Umbilical cord (tissue), 2 donors: ENCODE results near the gene DSCAML1. TPM values are rescaled to one million over a fixed set of nuclear protein-coding genes. Genes with fewer than 3 reads are reported as not detected.

Experiments used
- DNase-seq: peaks from one replicate; pipeline ENCODE4 v3.0.0-alpha.2; 2015; ENCODE audit warnings: low spot score
- total RNA-seq: library from RNA; depleted of rRNA; stranded (reverse); fragments of >200 nt; gene quantifications from one replicate; pipeline ENCODE4 v1.2.3, GENCODE V29; 2014; ENCODE audit warnings: low replicate concordance; ENCODE audit not compliant: insufficient read depth

DSCAML1 gene
- total RNA-seq, 1 donor from 2014 or later: 1.4 TPM

DNA sequence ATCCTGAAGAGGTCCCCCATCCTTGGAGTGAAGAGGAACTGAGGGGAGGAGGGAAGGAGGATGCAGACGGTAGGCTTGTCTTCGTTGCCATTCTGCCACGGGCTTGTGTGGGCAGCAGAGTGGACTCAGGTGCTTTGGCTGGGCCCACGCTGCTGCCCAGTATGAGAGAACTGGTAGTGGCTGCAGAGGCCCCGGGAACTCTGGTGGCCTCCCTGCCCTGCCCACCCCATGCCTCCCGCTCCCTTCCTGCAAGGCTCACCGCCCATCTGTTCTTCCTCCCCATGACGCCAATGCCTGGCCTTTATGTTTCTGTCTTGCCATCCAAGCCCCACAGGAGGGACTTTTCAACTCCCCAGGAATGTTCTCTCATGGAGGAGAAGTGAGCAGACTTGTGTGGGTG, 157.4 kb downstream of the DSCAML1 start:
- no peak for DNase-seq

DNA sequence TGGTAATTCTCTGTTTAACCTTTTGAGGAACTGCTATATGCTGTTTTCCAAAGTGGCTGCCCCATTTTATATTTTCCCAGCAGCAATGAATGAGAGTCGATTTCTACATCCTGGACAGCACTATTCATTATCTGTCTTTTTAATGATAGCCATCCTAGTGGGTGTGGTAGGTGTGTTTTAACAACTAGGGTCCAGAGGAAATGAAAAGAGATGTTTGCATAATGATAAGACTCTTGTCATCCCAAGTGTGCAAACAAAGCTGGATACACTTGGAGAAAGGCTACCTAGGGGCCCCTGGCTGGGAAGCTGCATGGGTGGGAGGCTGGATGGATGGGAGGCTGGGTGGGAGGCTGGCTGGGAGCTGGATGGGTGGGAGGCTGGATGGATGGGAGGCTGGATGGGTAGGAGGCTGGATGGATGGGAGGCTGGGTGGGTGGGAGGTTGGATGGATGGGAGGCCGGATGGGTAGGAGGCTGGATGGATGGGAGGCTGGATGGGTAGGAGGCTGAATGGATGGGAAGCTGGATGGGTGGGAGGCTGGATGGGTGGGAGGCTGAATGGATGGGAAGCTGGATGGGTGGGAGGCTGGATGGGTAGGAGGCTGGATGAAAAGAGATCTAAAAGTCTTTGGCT, 158.0 kb downstream of the DSCAML1 start:
- DNase-seq: no peak

DNA sequence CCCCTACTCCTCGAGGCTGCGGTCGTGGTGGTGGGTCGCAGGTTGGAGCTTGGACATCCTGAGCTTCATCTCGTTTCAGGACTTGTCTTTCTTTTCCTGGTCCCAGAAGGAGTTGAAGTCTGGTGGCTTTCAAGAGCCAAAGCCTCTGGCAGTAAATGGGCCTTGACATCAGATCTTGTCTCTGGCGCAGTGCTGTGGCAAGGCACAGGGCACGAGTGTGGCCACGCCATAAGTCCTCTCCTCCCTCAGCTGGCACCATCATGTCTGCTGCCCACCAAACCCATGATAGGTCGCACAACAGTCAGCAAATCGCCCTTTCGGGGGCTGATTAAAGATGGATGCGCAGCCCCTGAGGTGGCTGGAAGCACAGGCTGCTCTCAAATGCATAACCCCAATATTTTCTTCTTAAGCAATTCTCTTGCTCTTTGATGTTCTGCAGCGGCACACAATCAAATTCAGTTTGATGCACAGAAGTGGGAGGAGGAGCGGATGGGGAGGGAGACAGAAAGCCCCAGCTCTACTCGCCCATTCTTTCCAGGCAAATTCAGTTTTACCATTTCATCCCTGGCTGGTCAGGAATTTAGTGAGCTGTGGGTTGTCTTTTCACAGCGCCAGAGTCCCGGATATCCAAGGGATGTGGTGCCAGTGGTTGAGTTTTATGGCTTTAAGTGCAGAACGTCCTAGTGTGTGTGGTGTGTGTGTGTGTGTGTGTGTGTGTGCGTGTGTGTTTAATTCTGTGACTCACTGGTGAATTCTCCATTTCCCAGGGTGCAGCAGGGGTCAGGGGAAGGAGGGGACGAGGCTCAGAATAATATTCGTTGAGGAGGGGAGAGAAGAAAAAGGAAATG, 162.0 kb downstream of the DSCAML1 start:
- peak; percentile 74 for DNase-seq

DNA sequence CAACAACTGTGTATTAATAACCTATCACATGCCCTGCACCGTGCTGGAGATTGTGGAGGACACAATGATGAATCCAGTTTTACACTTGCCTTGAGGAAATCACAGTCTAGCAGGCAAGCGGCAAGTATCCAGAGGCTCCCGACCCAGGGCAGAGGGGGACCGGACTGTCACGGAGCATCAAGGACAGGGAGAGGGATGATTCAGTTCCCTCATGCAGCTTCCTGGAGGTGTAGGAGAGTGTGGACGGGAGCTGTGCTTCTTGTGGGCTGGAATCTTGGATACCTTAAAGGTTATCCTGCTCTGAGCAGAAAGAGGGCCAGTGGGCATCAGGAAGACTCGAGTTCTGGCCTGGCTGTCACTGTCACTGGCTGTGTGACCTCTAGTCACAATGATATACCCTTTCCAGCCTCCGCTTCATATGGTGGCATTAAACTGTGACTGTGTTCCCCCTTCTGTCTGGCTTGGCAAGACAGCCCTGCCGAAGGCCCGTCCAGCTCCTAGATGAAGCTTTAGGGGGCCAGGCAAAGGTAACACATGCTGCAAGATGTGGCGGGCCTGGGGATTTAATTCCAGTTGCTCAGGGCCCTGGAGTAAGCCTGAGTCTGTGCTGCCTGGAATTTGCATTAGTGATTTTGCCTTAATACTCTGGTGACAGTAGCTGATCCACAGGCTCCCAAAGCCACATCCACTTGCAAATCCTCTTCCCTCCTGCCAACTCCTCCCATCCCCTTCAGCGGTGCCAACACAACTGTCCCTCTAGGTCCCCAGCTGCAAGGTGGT, 162.8 kb downstream of the DSCAML1 start:
- peak; percentile 2 for DNase-seq

DNA sequence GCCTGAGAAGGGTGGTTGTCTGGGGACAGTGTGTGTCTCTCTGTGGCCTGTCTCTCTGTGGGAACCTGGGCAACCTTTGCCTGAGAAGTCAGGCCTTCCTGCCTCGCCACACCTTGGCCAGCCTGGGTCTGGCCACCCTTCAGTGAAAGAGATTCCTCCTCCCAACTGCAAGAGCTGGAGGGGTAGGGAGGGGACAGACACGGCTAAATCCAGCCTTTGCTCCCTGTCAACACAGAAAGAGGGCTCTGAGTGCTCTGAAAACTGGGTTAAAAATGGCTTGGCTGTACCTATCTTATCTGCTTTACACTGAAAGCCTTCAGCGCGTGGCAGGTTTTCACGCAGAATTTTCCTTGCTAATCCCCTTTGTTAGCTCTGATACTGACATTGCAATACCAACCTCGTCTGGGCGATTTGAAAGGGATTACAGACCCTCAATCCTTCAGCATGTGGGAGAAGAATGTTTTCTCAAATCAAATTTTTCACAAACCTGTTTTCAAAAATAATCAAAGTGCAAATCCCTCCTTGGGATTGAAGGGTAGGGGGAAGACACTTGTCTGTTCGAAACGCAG, 163.7 kb downstream of the DSCAML1 start:
- DNase-seq: no peak

DNA sequence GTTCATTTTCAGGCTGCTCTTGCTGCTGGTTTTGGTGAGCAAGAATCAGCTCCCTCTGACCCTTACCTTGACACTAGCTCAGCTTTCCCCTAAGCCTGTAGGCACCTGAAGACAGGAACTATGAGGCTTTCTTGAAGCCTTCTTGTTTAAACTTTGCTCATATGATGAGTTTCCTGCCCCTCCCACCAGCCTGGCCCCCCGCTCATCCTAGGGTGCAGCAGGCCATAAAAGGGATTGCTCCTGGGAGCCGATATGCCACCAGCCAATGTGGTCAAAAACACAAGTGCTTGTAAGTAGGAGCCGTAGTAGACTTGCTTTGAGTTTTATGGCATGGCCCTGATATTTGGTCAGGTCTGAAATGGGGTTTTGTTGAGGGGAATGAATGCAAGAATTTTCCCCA, 164.7 kb downstream of the DSCAML1 start:
- DNase-seq: no peak

DNA sequence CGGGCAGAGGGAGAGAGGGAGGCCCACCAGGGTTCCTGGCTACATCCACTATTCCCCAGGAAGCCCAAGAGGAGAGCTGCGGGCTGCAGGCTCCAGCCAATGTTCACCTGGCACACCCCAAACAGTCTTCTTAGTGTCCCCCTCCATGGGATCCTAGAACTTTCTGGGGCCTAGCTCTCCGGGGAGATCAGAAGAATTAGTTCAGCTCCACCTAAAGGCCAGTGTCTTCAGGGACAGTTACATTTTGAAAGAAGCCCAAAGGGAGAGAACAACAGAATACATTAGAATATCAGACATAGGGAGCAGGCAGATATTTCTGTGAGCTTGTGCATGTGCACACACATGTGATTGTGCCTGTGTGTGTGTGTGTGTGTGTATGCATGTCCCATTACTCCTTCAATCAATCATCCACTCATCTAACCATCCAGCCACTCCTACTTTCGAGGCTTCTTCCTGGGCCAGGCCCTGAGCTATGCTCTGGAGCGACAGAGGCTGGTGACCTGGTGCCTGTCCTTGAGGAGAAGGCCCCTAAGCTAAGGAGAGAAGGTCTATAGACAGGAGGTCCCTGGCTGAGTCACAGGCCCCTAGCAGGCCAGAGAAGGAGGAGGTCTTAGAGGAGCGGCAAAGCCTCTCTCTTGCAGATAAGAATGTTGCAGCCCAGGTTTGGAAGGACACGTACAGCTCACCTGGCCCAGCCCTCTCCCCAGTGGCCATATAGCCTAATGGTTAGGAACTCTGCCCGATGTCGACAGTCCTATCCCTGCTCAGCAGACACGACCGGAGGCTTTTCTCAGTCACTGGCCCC, 165.5 kb downstream of the DSCAML1 start:
- no peak for DNase-seq

DNA sequence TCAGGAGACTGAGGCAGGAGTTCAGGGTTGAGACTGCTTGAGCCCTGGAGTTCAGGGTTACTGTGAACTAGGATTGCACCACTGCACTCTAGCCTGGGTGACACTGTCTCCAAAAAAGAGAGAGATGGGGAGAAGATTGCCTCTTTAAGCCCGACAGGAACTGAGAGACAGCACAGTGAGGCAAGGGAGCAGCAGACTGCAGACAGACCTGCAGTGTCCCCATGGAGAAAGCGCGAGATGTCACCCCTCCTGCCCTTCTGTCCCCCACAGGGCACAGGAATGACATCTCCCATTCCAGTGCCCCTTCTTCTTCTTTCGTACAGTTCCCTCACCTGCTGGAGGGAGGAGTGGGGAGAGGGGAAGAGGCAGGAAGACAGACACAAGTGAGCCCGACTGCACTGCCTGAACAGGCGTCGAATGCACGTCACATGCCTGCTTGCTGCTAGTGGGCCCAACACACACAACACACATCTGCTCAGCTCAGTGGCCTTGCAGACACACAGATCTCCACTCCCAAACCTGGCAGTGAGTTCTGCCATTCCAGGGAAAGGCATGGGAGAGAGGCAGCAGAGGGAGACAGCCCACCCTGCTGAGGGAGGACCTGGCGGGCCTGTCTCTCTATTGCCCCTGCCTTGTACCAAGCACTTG, 167.0 kb downstream of the DSCAML1 start:
- no peak for DNase-seq

DNA sequence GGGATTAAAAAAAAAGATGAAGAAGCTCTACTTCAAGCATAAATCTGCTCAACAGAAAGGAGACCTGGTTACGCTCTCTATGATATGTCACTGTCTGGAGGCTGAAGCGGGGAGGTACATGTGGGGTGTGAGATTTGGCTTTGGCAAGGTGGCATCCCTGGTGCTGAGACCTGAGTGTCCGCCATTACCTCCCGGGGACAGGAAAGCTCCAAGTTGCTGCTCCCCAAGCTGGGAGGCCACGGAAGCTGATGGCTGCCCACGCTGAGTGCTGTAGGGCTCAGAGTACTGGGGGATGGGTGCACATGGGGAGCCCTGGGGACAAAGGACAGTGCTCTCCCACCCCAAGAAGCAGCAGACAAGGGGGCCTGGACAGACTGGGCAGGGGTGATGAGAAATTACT, 167.9 kb downstream of the DSCAML1 start:
- no peak for DNase-seq

DNA sequence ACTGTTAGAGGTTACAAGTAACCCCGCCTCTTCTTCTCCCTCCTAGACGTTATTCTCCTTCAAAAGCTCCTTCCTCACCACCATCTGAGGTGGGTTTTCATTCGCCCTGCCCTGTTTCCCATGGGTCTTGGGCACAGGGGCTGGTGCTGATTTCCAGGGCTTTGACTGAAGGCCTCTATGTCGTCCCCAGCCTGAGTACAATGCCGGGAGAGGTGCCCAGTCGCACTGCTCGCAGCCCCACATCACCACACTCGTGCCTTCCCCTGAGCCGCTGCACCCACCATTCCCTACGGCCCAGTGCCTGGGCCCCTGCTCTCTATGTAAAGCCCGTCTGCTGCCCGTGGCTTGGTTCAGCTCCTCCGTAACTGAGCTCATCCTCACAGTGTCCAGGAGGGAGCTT, 169.8 kb downstream of the DSCAML1 start:
- DNase-seq: no peak

DNA sequence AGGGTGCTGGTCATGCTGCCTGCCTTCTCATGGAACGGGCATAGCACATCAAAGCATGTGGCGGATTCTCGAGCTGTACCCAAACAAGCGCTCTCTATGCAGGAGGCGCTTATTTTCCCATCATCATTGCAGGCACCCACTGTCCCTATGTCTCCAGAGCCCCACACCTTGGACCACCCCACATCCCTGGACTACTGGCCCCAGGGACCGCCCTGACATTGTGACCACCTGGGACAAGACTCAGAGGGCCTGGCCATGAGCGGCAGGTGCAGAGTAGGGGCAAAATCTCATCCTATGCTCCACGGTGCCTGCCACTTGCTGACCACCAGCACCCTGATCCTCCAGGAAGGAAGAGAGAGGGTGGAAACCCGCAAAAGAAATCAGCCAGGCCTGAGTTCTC, 170.4 kb downstream of the DSCAML1 start:
- no peak for DNase-seq

DNA sequence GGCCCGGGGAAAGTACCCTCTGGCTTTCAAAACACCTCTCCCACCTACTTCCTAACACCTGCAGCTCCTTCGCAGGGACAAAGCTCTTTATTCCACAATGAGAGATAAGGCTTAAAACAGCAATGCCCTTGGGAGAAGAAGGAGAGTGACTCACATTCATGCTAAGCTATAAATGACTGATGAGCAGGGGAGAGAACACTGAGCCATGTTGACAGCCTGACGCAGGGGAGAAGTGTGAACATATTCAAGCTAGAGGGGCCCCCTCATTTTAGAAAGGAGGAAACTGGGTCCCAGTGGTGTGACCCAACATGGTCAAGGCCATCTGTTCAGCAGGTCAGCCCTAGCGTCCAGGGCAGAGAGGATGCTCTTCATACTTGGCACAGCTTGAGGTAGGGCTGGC, 171.8 kb downstream of the DSCAML1 start:
- DNase-seq: no peak

DNA sequence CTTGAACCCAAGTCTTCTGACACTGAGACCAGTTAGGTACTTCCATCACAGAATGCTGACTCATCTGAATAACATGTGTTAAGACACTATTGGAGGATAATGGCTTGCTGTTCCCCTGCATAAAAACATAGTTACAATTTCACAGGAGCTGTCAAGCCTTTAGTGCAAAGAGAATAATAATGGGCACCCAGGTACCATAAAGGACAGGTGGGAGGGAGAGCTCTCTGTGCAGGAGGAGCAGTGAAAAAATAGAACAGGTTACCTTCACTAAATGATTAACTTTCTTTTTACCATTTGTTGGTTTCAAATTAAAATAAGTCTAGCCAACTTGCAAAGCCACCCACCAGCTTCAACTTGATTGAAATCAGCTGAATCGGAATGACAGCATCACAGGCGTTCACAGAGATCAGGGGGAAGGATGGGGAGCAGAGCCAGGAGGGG, 173.2 kb downstream of the DSCAML1 start:
- DNase-seq: no peak

DNA sequence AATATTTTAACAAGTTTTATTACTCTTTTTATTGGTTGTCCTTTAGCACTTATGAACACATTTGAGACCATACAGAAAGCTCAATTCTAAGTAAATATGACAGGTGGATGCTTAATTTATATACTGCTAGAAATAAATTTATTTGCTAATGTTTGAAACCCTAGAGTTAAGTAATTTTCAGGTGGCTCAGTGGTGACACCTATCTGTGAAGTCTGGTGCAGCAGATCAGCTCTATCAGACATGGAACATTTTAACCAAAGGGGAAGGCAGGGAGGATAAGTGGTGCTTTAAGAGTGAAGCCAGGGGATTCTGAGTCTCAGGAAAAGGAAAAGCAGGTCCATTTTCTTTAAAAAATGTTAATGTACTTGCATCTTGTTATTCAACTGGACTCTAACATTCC, 175.8 kb downstream of the DSCAML1 start:
- no peak for DNase-seq

DNA sequence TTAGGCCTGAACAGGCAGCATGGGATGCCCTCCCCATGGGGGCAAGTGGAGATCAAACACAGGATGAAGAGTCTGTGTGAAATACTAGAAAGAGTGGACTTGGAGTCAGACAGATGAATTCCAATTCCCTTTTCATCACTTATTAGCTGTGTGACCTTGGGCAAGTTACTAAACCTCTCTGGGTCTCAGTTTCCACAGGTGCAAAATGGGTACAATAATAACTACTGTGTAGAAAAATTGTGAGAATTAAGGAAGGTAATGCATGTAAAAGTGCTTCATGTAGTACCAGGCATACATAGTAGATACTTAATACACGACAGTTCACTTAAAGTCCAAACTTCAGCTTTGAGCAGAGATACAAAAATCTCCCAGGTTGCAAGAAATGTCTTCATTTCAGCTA, 176.4 kb downstream of the DSCAML1 start:
- DNase-seq: no peak

DNA sequence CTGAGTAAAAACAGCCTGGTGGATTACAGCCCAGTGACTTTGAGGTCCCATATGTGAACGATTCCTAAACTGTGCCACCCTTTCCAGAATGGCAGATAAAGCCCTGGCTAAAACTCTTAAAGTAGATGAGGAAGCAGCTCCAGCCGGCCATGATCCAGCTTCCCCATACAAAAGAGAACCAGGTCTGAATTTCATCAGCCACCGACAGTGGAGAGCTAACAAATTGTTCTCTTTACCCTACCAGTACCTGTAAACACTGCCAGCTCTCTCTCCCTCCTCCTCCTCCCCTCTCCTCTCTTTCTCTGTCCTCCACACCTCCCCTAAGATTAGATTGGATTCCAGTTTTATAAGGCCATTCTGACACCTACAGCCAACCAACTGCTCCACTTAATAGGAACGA, 176.9 kb downstream of the DSCAML1 start:
- no peak for DNase-seq

DNA sequence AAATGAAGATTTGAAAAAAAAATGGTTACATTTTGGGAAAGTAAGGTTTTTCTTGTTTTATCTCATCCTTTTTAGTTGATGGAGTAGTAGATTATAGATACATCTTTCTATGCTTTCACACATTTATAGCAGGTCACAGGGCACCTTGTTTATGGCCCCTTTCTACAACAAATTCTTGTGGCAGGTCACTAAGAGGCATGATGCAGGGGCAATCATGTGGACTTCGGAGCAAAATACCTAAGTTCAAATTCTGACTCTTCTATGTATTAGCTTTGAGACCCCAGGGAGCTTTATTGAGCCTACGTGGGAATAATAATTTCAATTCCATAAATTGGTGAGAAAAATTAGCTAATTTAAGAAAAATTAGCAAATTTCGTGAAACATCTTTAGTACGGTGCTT, 177.4 kb downstream of the DSCAML1 start:
- no peak for DNase-seq

DNA sequence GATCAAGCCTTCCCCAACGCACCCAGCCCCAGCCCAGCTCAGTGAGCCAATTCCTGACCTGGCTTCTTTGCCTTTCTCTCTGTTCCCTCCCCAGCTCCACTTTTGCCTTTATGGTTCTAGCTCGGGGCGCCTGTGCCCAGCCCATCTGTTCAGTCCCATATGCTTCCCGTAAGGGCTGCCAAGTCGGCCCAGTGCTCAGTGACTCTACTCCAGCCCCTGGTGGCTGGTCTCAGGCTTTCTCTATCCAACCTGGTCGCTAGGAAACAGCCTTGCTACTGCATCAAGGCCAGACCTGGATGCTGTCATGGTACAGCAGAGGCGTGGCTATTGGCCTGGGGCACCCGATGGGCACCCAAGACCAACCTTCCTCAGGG, 178.0 kb downstream of the DSCAML1 start:
- no peak for DNase-seq

DNA sequence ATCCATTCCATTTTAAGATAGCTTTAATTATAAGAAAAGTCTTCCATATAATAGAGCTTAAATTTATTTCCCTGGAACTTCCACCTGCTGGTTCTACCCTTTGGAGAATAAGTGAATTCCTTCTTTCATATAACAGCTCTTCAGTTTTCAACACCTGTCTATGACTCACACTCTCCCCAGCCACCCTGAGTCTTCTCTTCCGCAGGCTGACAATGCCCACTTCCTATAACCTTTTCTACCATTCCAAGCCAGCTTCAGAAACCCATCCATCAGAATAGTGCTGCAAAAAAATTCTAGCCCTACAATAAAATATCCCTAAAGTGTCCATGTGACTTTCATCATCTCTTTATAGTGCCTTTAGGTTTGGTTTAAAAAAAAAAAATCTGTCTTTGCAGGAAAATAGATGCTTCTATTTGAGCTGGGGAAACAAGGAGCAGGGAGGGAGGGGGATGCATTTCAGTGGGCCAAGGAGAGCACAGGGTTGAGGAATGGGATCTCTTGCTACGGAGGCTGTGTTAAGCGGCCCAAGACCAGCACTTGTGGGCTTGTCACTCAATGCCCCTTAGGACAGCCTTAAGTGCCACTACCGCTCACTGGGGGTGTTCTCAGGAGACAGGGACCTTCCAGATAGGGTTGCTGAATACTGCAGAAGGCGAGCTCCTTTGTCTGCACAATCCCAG, 178.6 kb downstream of the DSCAML1 start:
- DNase-seq: no peak

DNA sequence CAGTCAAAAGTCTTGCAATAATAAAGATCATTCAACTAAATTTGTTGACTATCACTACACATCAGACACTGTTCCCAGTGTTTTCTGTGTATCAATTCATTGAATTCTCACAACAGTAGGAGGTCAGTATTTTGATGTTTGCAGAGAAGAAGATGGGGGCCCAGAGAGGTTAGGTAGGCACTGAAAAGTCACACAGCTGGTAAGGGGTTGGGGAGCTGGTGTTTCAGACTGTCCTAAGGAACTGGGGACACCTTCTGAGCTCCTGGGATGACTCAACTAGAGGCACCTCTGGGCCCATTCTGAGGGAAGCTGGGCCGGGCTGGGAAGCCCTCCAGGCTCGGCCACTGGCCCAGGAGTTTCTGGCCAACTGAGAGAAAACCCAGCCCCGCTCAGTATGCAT, 180.0 kb downstream of the DSCAML1 start:
- DNase-seq: no peak
